SH-SY5Y (cell line): ENCODE data around the gene POLR2F.

Experiments
- GATA2 ChIP-seq: IDR thresholded peaks from 2 replicates; pipeline ENCODE4 v1.6.1; 2011; ENCODE audit warnings: mild to moderate bottlenecking, low read depth, low read length
- GATA3 ChIP-seq: IDR thresholded peaks from 2 replicates; pipeline ENCODE4 v1.6.1; 2011; ENCODE audit warnings: low read depth, mild to moderate bottlenecking, low read length, moderate library complexity

DNA sequence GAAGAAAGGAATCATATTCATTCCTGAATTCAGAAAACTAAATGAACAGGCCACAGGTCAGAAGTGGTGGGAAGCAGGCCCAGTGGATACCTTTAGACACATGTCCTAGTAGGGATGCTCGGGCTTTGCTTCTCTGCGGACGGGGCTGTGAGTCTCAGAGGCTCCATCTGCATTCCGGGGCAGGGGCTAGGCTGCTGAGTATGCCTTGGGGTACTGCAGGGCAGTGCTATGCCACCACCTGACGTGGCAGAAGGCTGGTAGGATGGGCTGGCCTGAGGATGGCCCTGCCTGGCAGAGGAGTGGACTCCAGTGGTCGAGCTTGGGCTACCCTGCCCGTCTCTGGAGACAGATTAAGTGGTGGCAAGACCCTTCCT, 9.7 kb upstream of the POLR2F start:
- TF ChIP-seq GATA3, result no peak
- TF ChIP-seq GATA2, result no peak
